ENCODE results near the gene TSFM. TPM values are rescaled to one million over a fixed set of nuclear protein-coding genes. Genes with fewer than 3 reads are reported as not detected.
A peak's percentile ranks its signal among the peaks of the same experiment; 100 is the strongest.

TSFM gene
- total RNA-seq, 6 donors from 2014 or later = 5.0 to 34.0 (median 22.8) TPM

GRCh38 chr12:57769594-57769993 lies 13.0 kb upstream of the TSFM start:
- DNase-seq (no peak), ATAC-seq (ENCODE audit: low FRiP score in 2 of 2) (no peak)
- 97 to 98% methylated on average over 10 to 11 of the region's 11 CpGs for WGBS, 2 donors
- peaks cover 0 to 20% (median 13%) of the 10 kb centered on the region in 4 donors for H3K27me3 ChIP-seq
- H3K4me1 ChIP-seq = peaks cover 42 to 59% (median 45%) of the 10 kb centered on the region in 4 donors
- H3K27ac ChIP-seq = no peak overlapping the region
- H3K9me3 ChIP-seq = no peaks in the 10 kb centered on the region
- peaks cover 0 to 21% (median 9%) of the 10 kb centered on the region in 4 donors for H3K36me3 ChIP-seq
- TF ChIP-seq CTCF (IDR thresholded peaks at IDR 0.05) = no peak
- no peak for TF ChIP-seq EP300 (IDR thresholded peaks at IDR 0.05)
- TF ChIP-seq POLR2A (IDR thresholded peaks at IDR 0.05) = no peak
- no peak for TF ChIP-seq POLR2AphosphoS5 (IDR thresholded peaks at IDR 0.05)
- H3K4me3 ChIP-seq = no peak overlapping the region

- H3K4me1 ChIP-seq = peaks cover 30 to 48% (median 34%) of the 10 kb centered on the region in 4 donors
Observed at GRCh38 chr12:57770734-57771133, 11.9 kb upstream of the TSFM start.

GRCh38 chr12:57771236-57771872 lies 11.2 kb upstream of the TSFM start:
- Histone ChIP-seq H3K36me3 (peaks cover 0 to 29% (median 9%) of the 10 kb centered on the region in 4 donors), H3K9me3 (no peaks in the 10 kb centered on the region), H3K4me3 (peak overlapping the region; percentile 72 to 92 (median 85)), H3K27ac (peak overlapping the region; percentile 81 to 95 (median 92)), H3K27me3 (peaks cover 0 to 4% (median 2%) of the 10 kb centered on the region in 4 donors), H3K4me1 (peaks cover 24 to 42% (median 28%) of the 10 kb centered on the region in 4 donors)
- no peak for TF ChIP-seq POLR2A (IDR thresholded peaks at IDR 0.05)
- no peak for TF ChIP-seq CTCF (IDR thresholded peaks at IDR 0.05)
- ATAC-seq (ENCODE audit: low FRiP score in 2 of 2) (peak; percentile 80 to 91), DNase-seq (peak in 1 of 2 donors; percentile 85)
- WGBS, 2 donors = 2 to 4% methylated on average over 16 of the region's 16 CpGs

More at GRCh38 chr12:57770734-57771133, 11.9 kb upstream of the TSFM start:
- DNase-seq (no peak), ATAC-seq (ENCODE audit: low FRiP score in 2 of 2) (no peak)
- H3K4me3 ChIP-seq = no peak overlapping the region
- 83% methylated on average over 4 of the region's 4 CpGs for WGBS, 2 donors
- H3K27ac ChIP-seq = no peak overlapping the region
- H3K9me3 ChIP-seq = no peaks in the 10 kb centered on the region
- peaks cover 0 to 9% (median 5%) of the 10 kb centered on the region in 4 donors for H3K27me3 ChIP-seq
- TF ChIP-seq POLR2A (IDR thresholded peaks at IDR 0.05) (no peak), EP300 (IDR thresholded peaks at IDR 0.05) (no peak), CTCF (IDR thresholded peaks at IDR 0.05) (no peak), POLR2AphosphoS5 (IDR thresholded peaks at IDR 0.05) (no peak)
- peaks cover 0 to 26% (median 9%) of the 10 kb centered on the region in 4 donors for H3K36me3 ChIP-seq

- peaks cover 0 to 29% (median 9%) of the 10 kb centered on the region in 4 donors for H3K36me3 ChIP-seq
- peak within 1 kb of the TSS; percentile 72 to 92 (median 85) for H3K4me3 ChIP-seq
- 0% methylated on average over 13 to 28 of the region's 28 CpGs for WGBS, 2 donors
- H3K27me3 ChIP-seq = no peaks in the 10 kb centered on the region
- DNase-seq = peak; percentile 94 to 96
- no peaks in the 10 kb centered on the region for H3K9me3 ChIP-seq
- TF ChIP-seq POLR2A (IDR thresholded peaks at IDR 0.05) (peak in 3 of 4 donors; percentile 41 to 72 (median 70)), EP300 (IDR thresholded peaks at IDR 0.05) (peak in 1 of 4 donors; percentile 19), POLR2AphosphoS5 (IDR thresholded peaks at IDR 0.05) (peak; percentile 68 to 84), CTCF (IDR thresholded peaks at IDR 0.05) (no peak)
- peak within 1 kb of the TSS; percentile 81 to 95 (median 92) for H3K27ac ChIP-seq
- ATAC-seq (ENCODE audit: low FRiP score in 2 of 2) = peak; percentile 96 to 97
- peaks cover 18 to 36% (median 22%) of the 10 kb centered on the region in 4 donors for H3K4me1 ChIP-seq
Observed at GRCh38 chr12:57771873-57772428, 10.6 kb upstream of the TSFM start, which contains the start of gene METTL1. METTL1 (minus strand) TSS chr12:57772105; CDS start chr12:57772083, 22 bp downstream.
